ENCODE results near the gene SLC25A2.
"Not testable (repeated sequence)": the region's sequence is repeated elsewhere in the genome, so short reads cannot be mapped to it uniquely, and the experiment has no call there.

SLC25A2 gene

GRCh38 chr5:141303756-141304155 is at the start of gene SLC25A2:
SLC25A2 (minus strand) TSS chr5:141304049; CDS start chr5:141303865, 184 bp downstream.
- no peak for DNase-seq (ENCODE audit: low read depth in 2 of 2)

GRCh38 chr5:141351591-141351990 is 47.7 kb upstream of the SLC25A2 start:
- DNase-seq (ENCODE audit: low read depth in 2 of 2), result no peak

- no peak for DNase-seq (ENCODE audit: low read depth in 2 of 2)
Measured at GRCh38 chr5:141349917-141350619, 46.2 kb upstream of the SLC25A2 start, which contains the start of gene PCDHGB1. PCDHGB1 (plus strand) TSS chr5:141350099; CDS start chr5:141350261, 162 bp downstream.

GRCh38 chr5:141346017-141346416 is 42.2 kb upstream of the SLC25A2 start:
- not testable (repeated sequence) for DNase-seq (ENCODE audit: low read depth in 2 of 2)

- no peak for DNase-seq (ENCODE audit: low read depth in 2 of 2)
Measured at GRCh38 chr5:141345327-141345726, 41.5 kb upstream of the SLC25A2 start.

GRCh38 chr5:141343953-141344463 is 40.2 kb upstream of the SLC25A2 start:
- DNase-seq (ENCODE audit: low read depth in 2 of 2), result no peak

- no peak for DNase-seq (ENCODE audit: low read depth in 2 of 2)
Measured at GRCh38 chr5:141343242-141343952, 39.5 kb upstream of the SLC25A2 start, which contains the start of gene PCDHGA3. PCDHGA3 (plus strand) TSS chr5:141343829; CDS start chr5:141344034, 205 bp downstream.

- DNase-seq (ENCODE audit: low read depth in 2 of 2), result no peak
Measured at GRCh38 chr5:141342773-141343172, 38.9 kb upstream of the SLC25A2 start.

- not testable (repeated sequence) for DNase-seq (ENCODE audit: low read depth in 2 of 2)
Measured at GRCh38 chr5:141340781-141341354, 37.0 kb upstream of the SLC25A2 start.

GRCh38 chr5:141338538-141339306 is 34.9 kb upstream of the SLC25A2 start, which contains the start of gene PCDHGA2:
PCDHGA2 (plus strand) TSS chr5:141338760.
- no peak for DNase-seq (ENCODE audit: low read depth in 2 of 2)

GRCh38 chr5:141332571-141332970 is 28.7 kb upstream of the SLC25A2 start:
- not testable (repeated sequence) for DNase-seq (ENCODE audit: low read depth in 2 of 2)

GRCh38 chr5:141330299-141331080 is 26.6 kb upstream of the SLC25A2 start, which contains the start of gene PCDHGA1:
PCDHGA1 (plus strand) TSS chr5:141330514.
- no peak for DNase-seq (ENCODE audit: low read depth in 2 of 2)

- DNase-seq (ENCODE audit: low read depth in 2 of 2), result no peak
Measured at GRCh38 chr5:141328231-141328630, 24.4 kb upstream of the SLC25A2 start.

GRCh38 chr5:141326088-141326854 is 22.4 kb upstream of the SLC25A2 start:
- DNase-seq (ENCODE audit: low read depth in 2 of 2), result peak in 1 of 2 donors; percentile 27

GRCh38 chr5:141322261-141322660 is 18.4 kb upstream of the SLC25A2 start:
- DNase-seq (ENCODE audit: low read depth in 2 of 2), result no peak

- DNase-seq (ENCODE audit: low read depth in 2 of 2), result peak; percentile 85 to 88
Measured at GRCh38 chr5:141320225-141321169, 16.6 kb upstream of the SLC25A2 start, which contains the start of gene TAF7. TAF7 (minus strand) TSS chr5:141320784; CDS start chr5:141320044, 740 bp downstream.

- DNase-seq (ENCODE audit: low read depth in 2 of 2), result no peak
Measured at GRCh38 chr5:141319699-141320098, 15.8 kb upstream of the SLC25A2 start.

- DNase-seq (ENCODE audit: low read depth in 2 of 2), result no peak
Measured at GRCh38 chr5:141319202-141319601, 15.4 kb upstream of the SLC25A2 start.

All from stimulated activated CD4-positive, alpha-beta T cell treated with anti-CD3 and anti-CD28 coated beads, Interleukin-1b, Interleukin-23, amount 100 ng/mL, for 1 hour (primary cell).